ENCODE results near the gene GPLD1.

GRCh38 chr6:24476631-24477030 lies 12.7 kb downstream of the GPLD1 start:
- TF ChIP-seq SUZ12 (IDR thresholded peaks at IDR 0.05), result no peak
- no peak for TF ChIP-seq ARNT (IDR thresholded peaks at IDR 0.05)
- TF ChIP-seq ELF4 (IDR thresholded peaks at IDR 0.05), result no peak
- no peak for TF ChIP-seq FOXM1 (IDR thresholded peaks at IDR 0.05; ENCODE audit: borderline replicate concordance)
- no peak for TF ChIP-seq BHLHE40 (IDR thresholded peaks at IDR 0.05; ENCODE audit: borderline replicate concordance)
- no peak for TF ChIP-seq NFRKB (IDR thresholded peaks at IDR 0.05)
- no peak for TF ChIP-seq SP1 (IDR thresholded peaks at IDR 0.05)
- TF ChIP-seq L3MBTL2 (conservative IDR thresholded peaks at IDR 0.05), result no peak
- TF ChIP-seq FOXA1 (IDR thresholded peaks at IDR 0.05), result no peak
- TF ChIP-seq, protein P1, sequence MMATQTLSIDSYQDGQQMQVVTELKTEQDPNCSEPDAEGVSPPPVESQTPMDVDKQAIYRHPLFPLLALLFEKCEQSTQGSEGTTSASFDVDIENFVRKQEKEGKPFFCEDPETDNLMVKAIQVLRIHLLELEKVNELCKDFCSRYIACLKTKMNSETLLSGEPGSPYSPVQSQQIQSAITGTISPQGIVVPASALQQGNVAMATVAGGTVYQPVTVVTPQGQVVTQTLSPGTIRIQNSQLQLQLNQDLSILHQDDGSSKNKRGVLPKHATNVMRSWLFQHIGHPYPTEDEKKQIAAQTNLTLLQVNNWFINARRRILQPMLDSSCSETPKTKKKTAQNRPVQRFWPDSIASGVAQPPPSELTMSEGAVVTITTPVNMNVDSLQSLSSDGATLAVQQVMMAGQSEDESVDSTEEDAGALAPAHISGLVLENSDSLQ (IDR thresholded peaks at IDR 0.05), result no peak
- no peak for TF ChIP-seq FOXK2 (IDR thresholded peaks at IDR 0.05)
- no peak for TF ChIP-seq LEF1 (IDR thresholded peaks at IDR 0.05; ENCODE audit: borderline replicate concordance)
- no peak for TF ChIP-seq TARDBP (IDR thresholded peaks at IDR 0.05)
- no peak for TF ChIP-seq ZNF384 (IDR thresholded peaks at IDR 0.05)
